NAMALWA (cell line): Measurements from ENCODE around the gene KIR3DL3.
"Not testable (repeated sequence)": the region's sequence is repeated elsewhere in the genome, so short reads cannot be mapped to it uniquely, and the experiment has no call there.

Source experiments
- DNase-seq: peaks from one replicate; pipeline ENCODE4 v3.0.0-alpha.2; 2015; ENCODE audit warnings: low spot score

KIR3DL3 gene

DNA sequence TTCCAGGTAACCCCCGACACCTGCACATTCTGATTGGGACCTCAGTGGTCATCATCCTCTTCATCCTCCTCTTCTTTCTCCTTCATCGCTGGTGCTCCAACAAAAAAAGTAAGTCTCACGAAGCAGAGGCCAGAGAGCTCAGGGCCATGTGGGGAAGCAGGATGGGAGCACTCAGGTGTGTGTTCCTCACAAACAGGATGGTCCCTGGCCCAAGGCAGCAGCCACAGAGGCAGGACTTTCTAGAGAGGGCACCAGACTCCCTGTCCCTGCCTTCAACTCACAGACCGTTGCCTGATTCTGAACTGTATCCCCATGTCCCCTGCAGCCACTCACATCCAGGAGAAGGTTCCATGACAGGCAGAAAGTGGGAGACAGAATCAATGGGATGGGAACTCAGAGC, 58.7 kb downstream of the KIR3DL3 start:
- DNase-seq, result not testable (repeated sequence)
